Caco-2 (cell line): ENCODE measurements around the gene TOMM7. TPM values are rescaled to one million over a fixed set of nuclear protein-coding genes. Genes with fewer than 3 reads are reported as not detected.

Experiments used
- BruUV-seq: library from RNA; stranded (reverse); fragments of 400-500 nt; replicated peaks from 2 replicates; lab custom pipeline; 2021; lab: Mats Ljungman, UMichigan
- CTCF ChIA-PET: fragments of 300-600 bp; sonication (Branson Sonifier 250); formaldehyde crosslinking; loops from one replicate; lab custom pipeline; 2022; ENCODE audit warnings: antibody characterized with exemption; lab: Charles Lee
- POLR2A ChIA-PET: fragments of 300-600 bp; sonication (Branson Sonifier 250); formaldehyde crosslinking; loops from one replicate; lab custom pipeline; 2022; ENCODE audit warnings: antibody characterized with exemption; lab: Charles Lee
- DNase-seq, 2 experiments: peaks; one replicate each; pipeline versions ENCODE4 v3.0.0 to v3.0.0-alpha.2; 2020 to 2022
- H3K27me3 ChIP-seq: replicated peaks from 2 replicates; pipeline ENCODE4 v1.6.0; 2011; ENCODE audit warnings: low read length; ENCODE audit not compliant: control insufficient read depth, insufficient read depth
- H3K36me3 ChIP-seq: 2 replicates; pipeline ENCODE4 v1.5.1; 2011; ENCODE audit warnings: low read length; ENCODE audit not compliant: control insufficient read depth, insufficient read depth
- H3K4me1 ChIP-seq: fragments of 250-450 bp; sonication (Bioruptor Pico); 2 replicates; pipeline ENCODE4 v1.5.1; 2020; ENCODE audit warnings: mild to moderate bottlenecking
- H3K4me3 ChIP-seq: 2 replicates; pipeline ENCODE4 v1.5.1; 2011; ENCODE audit warnings: low read depth, mild to moderate bottlenecking, control low read depth, low read length
- H3K9me3 ChIP-seq: fragments of 250-450 bp; sonication (Bioruptor Pico); 2 replicates; pipeline ENCODE4 v1.5.1; 2020; ENCODE audit warnings: mild to moderate bottlenecking, moderate library complexity
- H3K27ac Mint-ChIP-seq: one replicate; pipeline ENCODE4 v1.8.0; 2022; ENCODE audit warnings: mixed read lengths; ENCODE audit not compliant: unreplicated experiment
- H3K27me3 Mint-ChIP-seq: one replicate; pipeline ENCODE4 v1.8.0; 2022; ENCODE audit warnings: mixed read lengths; ENCODE audit not compliant: insufficient read depth, unreplicated experiment
- H3K36me3 Mint-ChIP-seq: one replicate; pipeline ENCODE4 v1.8.0; 2022; ENCODE audit warnings: mild to moderate bottlenecking, mixed read lengths; ENCODE audit not compliant: insufficient read depth, unreplicated experiment
- H3K4me1 Mint-ChIP-seq: one replicate; pipeline ENCODE4 v1.8.0; 2022; ENCODE audit warnings: low read depth, mixed read lengths; ENCODE audit not compliant: unreplicated experiment
- H3K4me3 Mint-ChIP-seq: one replicate; pipeline ENCODE4 v1.8.0; 2022; ENCODE audit warnings: mild to moderate bottlenecking, moderate library complexity, mixed read lengths; ENCODE audit not compliant: unreplicated experiment
- H3K9me3 Mint-ChIP-seq: one replicate; pipeline ENCODE4 v1.8.0; 2022; ENCODE audit warnings: mixed read lengths; ENCODE audit not compliant: unreplicated experiment
- CTCF ChIP-seq, 2 experiments: fragments of 200-600 bp in 1 of 2; IDR thresholded peaks; 1 replicate in 1 of 2; 2 replicates in 1 of 2; pipeline versions ENCODE4 v1.5.1 to v1.8.0; 2011 to 2022; ENCODE audit warnings: antibody characterized with exemption in 1 of 2, control low read depth in 1 of 2, inconsistent platforms in 1 of 2, low read depth in 1 of 2, low read length in 1 of 2, mild to moderate bottlenecking in 1 of 2, moderate library complexity in 1 of 2; ENCODE audit not compliant: insufficient read depth in 1 of 2, severe bottlenecking in 1 of 2, unreplicated experiment in 1 of 2
- intact Hi-C: fragments of 100-400 bp; cut with micrococcal nuclease; formaldehyde crosslinking; loops from one replicate; pipeline ENCODE4 v1.10.0; 2022; ENCODE audit not compliant: unreplicated experiment
- total RNA-seq: library from RNA; stranded (reverse); gene quantifications from 2 replicates; pipeline ENCODE4 v1.2.3, GENCODE V29; 2022

The TOMM7 gene
- total RNA-seq, 1 experiment from 2014 or later, result 220 TPM

- Histone ChIP-seq H3K27me3 (no peaks in the 10 kb centered on the region), H3K4me1 (peaks cover 25% of the 10 kb centered on the region), H3K4me3 (0 out of 2 replicates have a peak overlapping the region, but pooled peaks have one; percentile 4), H3K9me3 (no peaks in the 10 kb centered on the region), H3K36me3 (no peaks in the 10 kb centered on the region)
- peaks cover under 1% of the 10 kb centered on the region for H3K9me3 Mint-ChIP-seq
- intact Hi-C loops, result no loop called here
- ChIA-PET CTCF (interaction anchor here (0.9 kb wide), 1 partner anchor 253 kb away, joined by 3 read pairs; no protein-coding TSS in a partner anchor), POLR2A (no interaction called here)
- no peaks in the 10 kb centered on the region for H3K27me3 Mint-ChIP-seq
- H3K4me3 Mint-ChIP-seq, result peak overlapping the region; percentile 7
- DNase-seq, result no peak
- H3K36me3 Mint-ChIP-seq, result no peaks in the 10 kb centered on the region
- BruUV-seq, result TSS peak; percentile 38
- peaks cover 22% of the 10 kb centered on the region for H3K4me1 Mint-ChIP-seq
- no peak for TF ChIP-seq CTCF (IDR thresholded peaks at IDR 0.05; ENCODE audit: insufficient read depth in 1 of 2, low read depth in 1 of 2, low read length in 1 of 2, severe bottlenecking in 1 of 2, unreplicated experiment in 1 of 2)
- no peak overlapping the region for H3K27ac Mint-ChIP-seq
Observed at GRCh38 chr7:22802426-22802825, 20.2 kb downstream of the TOMM7 start.

- BruUV-seq, result no TSS peak
- TF ChIP-seq CTCF (IDR thresholded peaks at IDR 0.05; ENCODE audit: insufficient read depth in 1 of 2, low read depth in 1 of 2, low read length in 1 of 2, severe bottlenecking in 1 of 2, unreplicated experiment in 1 of 2), result no peak
- peaks cover 3% of the 10 kb centered on the region; the same call in 1 of the 2 replicates for H3K9me3 ChIP-seq
- H3K36me3 Mint-ChIP-seq, result no peaks in the 10 kb centered on the region
- H3K4me1 ChIP-seq, result peaks cover 20% of the 10 kb centered on the region
- DNase-seq, result peak; percentile 31 to 46
- no peak overlapping the region for H3K4me3 ChIP-seq
- intact Hi-C loops, result no loop called here
- H3K27me3 Mint-ChIP-seq, result no peaks in the 10 kb centered on the region
- H3K27me3 ChIP-seq, result no peaks in the 10 kb centered on the region
- H3K4me1 Mint-ChIP-seq, result peaks cover 17% of the 10 kb centered on the region
- H3K36me3 ChIP-seq, result no peaks in the 10 kb centered on the region
- H3K4me3 Mint-ChIP-seq, result peak overlapping the region; percentile 7
- no peak overlapping the region for H3K27ac Mint-ChIP-seq
- ChIA-PET POLR2A (no interaction called here), CTCF (interaction anchor here (0.9 kb wide), 1 partner anchor 253 kb away, joined by 3 read pairs; no protein-coding TSS in a partner anchor)
- H3K9me3 Mint-ChIP-seq, result peaks cover 6% of the 10 kb centered on the region
Observed at GRCh38 chr7:22801912-22802311, 20.7 kb downstream of the TOMM7 start.

DNA sequence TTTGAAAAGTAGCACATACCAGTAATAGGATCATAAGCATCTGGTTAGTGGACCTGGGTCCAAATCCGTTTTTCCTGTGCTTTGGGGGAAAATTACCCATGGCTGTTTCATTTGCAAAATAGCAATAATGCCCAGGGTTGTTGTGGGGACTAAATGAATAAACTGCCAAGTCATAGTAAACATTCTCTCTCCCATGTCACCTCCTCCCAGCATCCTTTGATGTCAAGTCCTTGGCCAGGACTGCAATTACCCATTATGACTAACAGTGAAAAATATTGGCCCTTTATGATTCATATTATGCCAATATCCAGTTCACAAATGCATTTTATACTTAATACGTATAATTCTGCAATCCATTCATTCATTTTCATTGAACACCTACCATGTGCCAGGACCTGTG lies 23.0 kb downstream of the TOMM7 start:
- Mint-ChIP-seq H3K9me3 (peaks cover 10% of the 10 kb centered on the region), H3K27me3 (no peaks in the 10 kb centered on the region), H3K4me1 (peaks cover 7% of the 10 kb centered on the region), H3K36me3 (no peaks in the 10 kb centered on the region), H3K4me3 (no peak overlapping the region), H3K27ac (no peak overlapping the region)
- intact Hi-C loops, result no loop called here
- ChIA-PET POLR2A (no interaction called here), CTCF (no interaction called here)
- peaks cover 4% of the 10 kb centered on the region; the same call in 1 of the 2 replicates for H3K4me1 ChIP-seq
- no peak for DNase-seq
- H3K4me3 ChIP-seq, result no peak overlapping the region
- no peaks in the 10 kb centered on the region for H3K36me3 ChIP-seq
- TF ChIP-seq CTCF (IDR thresholded peaks at IDR 0.05; ENCODE audit: insufficient read depth in 1 of 2, low read depth in 1 of 2, low read length in 1 of 2, severe bottlenecking in 1 of 2, unreplicated experiment in 1 of 2), result no peak
- peaks cover 18% of the 10 kb centered on the region for H3K9me3 ChIP-seq
- no TSS peak for BruUV-seq
- H3K27me3 ChIP-seq, result no peaks in the 10 kb centered on the region
